Endothelial cell of umbilical vein (primary cell): ENCODE results near the gene RALGPS2. TPM values are rescaled to one million over a fixed set of nuclear protein-coding genes. Genes with fewer than 3 reads are reported as not detected.

Experiments used
- BruUV-seq: library from RNA; stranded (reverse); fragments of 400-500 nt; replicated peaks from 2 replicates; lab custom pipeline; 2021; lab: Mats Ljungman, UMichigan
- CTCF ChIA-PET: fragments of 300-600, 350-600 bp; sonication (Branson Sonifier 250); formaldehyde crosslinking; loops from one replicate; lab custom pipeline; 2021; ENCODE audit warnings: antibody characterized with exemption, inconsistent platforms; lab: Charles Lee
- POLR2A ChIA-PET: fragments of 300-600, 350-600 bp; sonication (Branson Sonifier 250); formaldehyde crosslinking; loops from one replicate; lab custom pipeline; 2021; ENCODE audit warnings: antibody characterized with exemption, inconsistent platforms; lab: Charles Lee
- DNase-seq: peaks from one replicate; pipeline ENCODE4 v3.0.0-alpha.2; 2011; ENCODE audit warnings: low read depth, low spot score
- FAIRE-seq: peaks from 2 replicates; lab custom pipeline; 2011; peaks lifted over from hg19 to GRCh38; lab: Jason Lieb, UNC
- H2AFZ ChIP-seq: 2 replicates; pipeline ENCODE4 v1.6.0; 2012; ENCODE audit warnings: low read depth, low read length, control low read depth, inconsistent platforms
- H3K27ac ChIP-seq: 2 replicates; pipeline ENCODE4 v1.5.1; 2011; ENCODE audit warnings: low read depth, mild to moderate bottlenecking, control low read depth, low read length, moderate library complexity; ENCODE audit not compliant: insufficient read depth
- H3K27me3 ChIP-seq, 2 experiments: 2 replicates each; pipeline versions ENCODE4 v1.6.0 to v1.6.1; 2011; ENCODE audit warnings: low read length in 2 of 2, mixed read lengths in 1 of 2; ENCODE audit not compliant: control insufficient read depth in 2 of 2, insufficient read depth in 2 of 2
- H3K36me3 ChIP-seq, 2 experiments: 2 replicates in 1 of 2; 3 replicates in 1 of 2; pipeline ENCODE4 v1.5.1; 2011; ENCODE audit warnings: low read length in 2 of 2, mild to moderate bottlenecking in 1 of 2, moderate library complexity in 1 of 2; ENCODE audit not compliant: control insufficient read depth in 2 of 2, insufficient read depth in 2 of 2; ENCODE audit errors: extremely low read depth in 1 of 2
- H3K4me1 ChIP-seq: 3 replicates; pipeline ENCODE4 v1.5.1; 2011; ENCODE audit warnings: mild to moderate bottlenecking, low read length; ENCODE audit not compliant: control insufficient read depth, insufficient read depth; ENCODE audit errors: extremely low read depth
- H3K4me2 ChIP-seq: 2 replicates; pipeline ENCODE4 v1.6.1; 2011; ENCODE audit warnings: low read length, control low read depth, mixed read lengths; ENCODE audit not compliant: insufficient read depth
- H3K4me3 ChIP-seq, 3 experiments: fragments of 200-600 bp in 1 of 3; sonication (generic), shearing (Covaris generic) in 1 of 3; replicated peaks in 1 of 3; 2 replicates each; pipeline ENCODE4 v1.5.1; 2011 to 2016; ENCODE audit warnings: control low read depth in 3 of 3, low read length in 3 of 3, mild to moderate bottlenecking in 2 of 3, inconsistent platforms in 1 of 3, low read depth in 1 of 3, moderate library complexity in 1 of 3; ENCODE audit not compliant: insufficient read depth in 1 of 3
- H3K79me2 ChIP-seq: 2 replicates; pipeline ENCODE4 v1.6.0; 2012; ENCODE audit warnings: low read length, inconsistent platforms; ENCODE audit not compliant: control insufficient read depth, insufficient read depth
- H3K9ac ChIP-seq: replicated peaks from 2 replicates; pipeline ENCODE3; 2011; ENCODE audit warnings: low read length, control low read depth; ENCODE audit not compliant: insufficient read depth; ENCODE audit errors: extremely low read depth
- H3K9me1 ChIP-seq: replicated peaks from 3 replicates; pipeline ENCODE4 v1.6.0; 2011; ENCODE audit warnings: mild to moderate bottlenecking, low read length; ENCODE audit not compliant: control insufficient read depth, insufficient read depth; ENCODE audit errors: extremely low read depth
- H3K9me3 ChIP-seq: replicated peaks from 2 replicates; pipeline ENCODE4 v1.5.1; 2012; ENCODE audit warnings: low read length, inconsistent platforms; ENCODE audit not compliant: control insufficient read depth, insufficient read depth
- H4K20me1 ChIP-seq: replicated peaks from 2 replicates; pipeline ENCODE3; 2011; ENCODE audit warnings: mild to moderate bottlenecking, low read length; ENCODE audit not compliant: control insufficient read depth, insufficient read depth; ENCODE audit errors: extremely low read depth
- CTCF ChIP-seq, 2 donors: IDR thresholded peaks; 1 replicate in 1 of 2; 2 replicates in 1 of 2; pipeline ENCODE4 v1.5.1; 2011; ENCODE audit warnings: low read length in 2 of 2, mild to moderate bottlenecking in 2 of 2, moderate library complexity in 2 of 2, control low read depth in 1 of 2, inconsistent platforms in 1 of 2, low read depth in 1 of 2; ENCODE audit not compliant: insufficient read depth in 1 of 2; ENCODE audit errors: extremely low read depth in 1 of 2
- EZH2 ChIP-seq: IDR thresholded peaks from 2 replicates; pipeline ENCODE4 v1.6.1; 2012; ENCODE audit warnings: borderline replicate concordance, low read depth, mild to moderate bottlenecking, moderate library complexity, low read length, inconsistent platforms; ENCODE audit not compliant: severe bottlenecking
- FOS ChIP-seq: IDR thresholded peaks from 2 replicates; pipeline ENCODE4 v1.6.1; 2011; ENCODE audit warnings: mild to moderate bottlenecking, low read length, moderate library complexity, borderline replicate concordance; ENCODE audit not compliant: insufficient read depth
- GATA2 ChIP-seq: IDR thresholded peaks from 2 replicates; pipeline ENCODE4 v1.7.0; 2011; ENCODE audit warnings: low read depth, mild to moderate bottlenecking, moderate library complexity, mixed read lengths, low read length; ENCODE audit not compliant: insufficient read length, insufficient read depth
- JUN ChIP-seq: IDR thresholded peaks from 2 replicates; pipeline ENCODE4 v1.6.1; 2011; ENCODE audit warnings: borderline replicate concordance, low read depth; ENCODE audit not compliant: insufficient read length, insufficient read depth
- MAX ChIP-seq: IDR thresholded peaks from 2 replicates; pipeline ENCODE4 v1.6.1; 2011; ENCODE audit not compliant: insufficient read depth, insufficient read length
- MYC ChIP-seq: IDR thresholded peaks from one replicate; pipeline ENCODE4 v1.6.1; 2011; ENCODE audit warnings: mild to moderate bottlenecking, low read depth, low read length
- POLR2A ChIP-seq: IDR thresholded peaks from 2 replicates; pipeline ENCODE4 v1.6.1; 2012; ENCODE audit warnings: low read depth, mild to moderate bottlenecking, control low read depth, low read length
- POLR2AphosphoS5 ChIP-seq: IDR thresholded peaks from 2 replicates; pipeline ENCODE4 v1.6.1; 2012; ENCODE audit warnings: low read depth, mild to moderate bottlenecking, control low read depth, low read length, moderate library complexity; ENCODE audit not compliant: insufficient read depth
- dilution Hi-C: fragments of 300-500 bp; cut with MboI; formaldehyde crosslinking; loops from one replicate; pipeline ENCODE4 v1.15.0; 2019; ENCODE audit warnings: low sequenced_read_pairs; ENCODE audit not compliant: extremely low pct_ligation_motif_present
- intact Hi-C: fragments of 100-400 bp; cut with micrococcal nuclease; formaldehyde crosslinking; loops from one replicate; pipeline ENCODE4 v1.10.0; 2022
- polyA plus RNA-seq, 4 experiments: library from polyadenylated mRNA; depleted of rRNA in 3 of 4; stranded (reverse) in 3 of 4; unstranded in 1 of 4; fragments of >200 nt; gene quantifications; 2 replicates each; pipeline versions ENCODE4 v1.2.1 to v1.2.3, GENCODE V29; 2011 to 2012; ENCODE audit warnings: missing spikeins in 1 of 4
- total RNA-seq: library from RNA; stranded (reverse); gene quantifications from 2 replicates; pipeline ENCODE4 v1.2.3, GENCODE V29; 2021

Gene RALGPS2
- total and polyA plus RNA-seq, 2 donors (not counting 3 experiments of a cell fraction or from before 2014, with no cell fraction given): 4.6 to 27.7 TPM

GRCh38 chr1:178964469-178965330 is 239.7 kb downstream of the RALGPS2 start:
- no peak overlapping the region for H3K4me3 ChIP-seq
- no peaks in the 10 kb centered on the region for H3K79me2 ChIP-seq
- H3K36me3 ChIP-seq: no peaks in the 10 kb centered on the region
- DNase-seq (no peak), FAIRE-seq (no peak)
- dilution Hi-C loops (no loop called here), intact Hi-C loops (no loop called here)
- TF ChIP-seq EZH2 (no peak), FOS (no peak), MAX (no peak), GATA2 (no peak), POLR2A (no peak), JUN (no peak), POLR2AphosphoS5 (no peak), CTCF (IDR thresholded peaks at IDR 0.05; ENCODE audit: extremely low read depth in 1 of 2, insufficient read depth in 1 of 2, low read depth in 1 of 2, low read length in 2 of 2) (no peak), MYC (no peak)
- H3K4me2 ChIP-seq: no peak overlapping the region
- H3K4me1 ChIP-seq: no peaks in the 10 kb centered on the region
- H3K9me3 ChIP-seq: no peaks in the 10 kb centered on the region
- H3K9me1 ChIP-seq: no peaks in the 10 kb centered on the region
- no peak overlapping the region for H3K9ac ChIP-seq
- BruUV-seq: no TSS peak
- POLR2A ChIA-PET: no interaction called here
- no peaks in the 10 kb centered on the region for H4K20me1 ChIP-seq
- H3K27me3 ChIP-seq: no peaks in the 10 kb centered on the region
- no peak overlapping the region for H2AFZ ChIP-seq
- no peak overlapping the region for H3K27ac ChIP-seq
- CTCF ChIA-PET: interaction anchor here (0.6 kb wide), 1 partner anchor 68 kb away, joined by 3 read pairs; no protein-coding TSS in a partner anchor
